DMS79 treated with DMSO at 0.1 percent for 48 hours (cell line): ENCODE data around the gene TNFAIP3.

Experiments
- DNase-seq: peaks from one replicate; lab custom pipeline; 2025; lab: John Stamatoyannopoulos, UW

The TNFAIP3 gene

DNA sequence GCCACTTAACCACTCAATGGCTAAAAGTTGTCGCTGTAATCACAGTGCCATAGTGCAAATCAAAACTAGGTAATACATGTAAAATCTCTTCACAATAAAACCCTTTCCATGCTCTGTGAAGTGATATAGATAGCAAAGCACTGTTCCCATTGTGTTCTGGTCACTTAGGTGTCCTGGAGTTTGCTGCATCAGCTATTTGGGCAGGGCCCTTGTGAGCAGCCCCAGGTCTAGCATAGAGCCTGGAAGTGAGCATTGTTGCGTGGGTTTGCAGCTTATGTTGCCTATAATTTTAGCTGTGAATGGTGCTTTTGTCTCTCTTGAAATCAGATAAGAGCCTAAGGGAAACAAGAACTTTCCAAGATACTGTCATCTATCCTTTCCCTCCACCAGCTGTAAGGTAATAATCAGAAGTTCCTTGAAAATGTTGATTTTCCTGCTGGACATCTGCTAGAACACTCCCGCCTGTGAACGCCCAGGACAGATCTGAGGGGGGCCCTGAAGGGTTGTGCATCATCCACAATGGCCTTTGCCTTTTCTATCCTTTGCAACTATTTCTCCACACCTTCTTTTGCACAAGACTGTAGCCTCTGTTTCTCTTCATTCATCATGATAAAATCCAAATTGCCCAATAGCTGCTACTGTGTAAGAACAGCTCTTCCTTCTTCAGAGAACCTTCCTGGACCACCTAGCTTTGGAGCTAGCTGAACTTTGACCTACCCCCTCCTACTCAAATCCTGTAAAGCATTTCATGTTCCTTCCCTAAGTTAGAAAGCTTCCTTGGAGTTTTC is 57.0 kb downstream of the TNFAIP3 start:
- DNase-seq, result no peak

DNA sequence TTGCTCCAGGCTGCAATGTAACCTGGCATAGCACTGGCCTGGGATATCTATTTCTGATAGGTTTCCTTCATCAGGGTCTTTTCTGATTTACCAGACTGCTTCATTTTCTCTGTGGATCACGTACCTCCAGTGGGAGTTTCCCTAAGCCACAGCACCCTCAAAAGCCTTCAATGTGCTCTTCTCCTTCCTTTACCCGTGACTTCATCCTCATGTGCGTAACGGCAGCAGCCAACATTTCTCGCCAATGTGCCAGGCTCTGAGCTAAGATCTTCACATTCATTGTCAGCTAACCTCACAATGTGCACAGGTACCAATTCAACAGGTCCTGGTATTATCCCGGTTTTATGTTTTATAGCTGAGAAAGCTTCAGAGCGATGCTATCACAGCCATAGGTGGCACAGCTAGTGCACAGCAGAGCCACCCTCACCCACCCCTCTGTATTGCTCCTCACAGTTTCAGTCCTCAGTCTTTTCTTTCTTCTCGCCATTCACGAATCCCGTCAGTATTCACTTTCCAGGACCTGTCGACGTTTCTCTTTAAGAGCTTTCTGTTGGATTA is 58.2 kb downstream of the TNFAIP3 start:
- DNase-seq, result no peak

DNA sequence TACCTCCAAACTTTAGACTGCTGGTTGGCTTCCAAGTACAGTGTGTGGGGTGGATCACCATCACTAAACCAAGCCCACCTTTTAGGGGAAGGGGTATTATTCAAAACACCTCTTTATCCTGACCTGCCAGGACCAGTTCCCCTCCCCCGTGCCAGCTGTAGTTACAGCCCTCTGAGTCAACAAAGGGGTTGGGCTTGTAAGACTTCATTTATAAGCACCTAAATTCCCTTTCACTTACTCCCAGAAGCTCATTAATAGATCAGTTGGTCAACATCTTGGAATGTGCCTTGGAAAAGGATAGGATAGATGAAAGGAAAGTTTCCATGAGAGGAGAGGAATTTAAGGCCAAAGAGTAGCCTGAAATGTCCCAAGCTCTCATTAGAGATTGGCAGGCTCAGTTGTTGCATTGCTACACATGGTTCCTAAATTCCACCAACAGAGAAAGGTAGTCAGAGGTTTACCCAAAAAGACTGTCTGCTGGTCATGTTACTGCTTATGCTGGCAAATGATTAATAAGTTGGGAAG is 59.2 kb downstream of the TNFAIP3 start:
- DNase-seq, result no peak

DNA sequence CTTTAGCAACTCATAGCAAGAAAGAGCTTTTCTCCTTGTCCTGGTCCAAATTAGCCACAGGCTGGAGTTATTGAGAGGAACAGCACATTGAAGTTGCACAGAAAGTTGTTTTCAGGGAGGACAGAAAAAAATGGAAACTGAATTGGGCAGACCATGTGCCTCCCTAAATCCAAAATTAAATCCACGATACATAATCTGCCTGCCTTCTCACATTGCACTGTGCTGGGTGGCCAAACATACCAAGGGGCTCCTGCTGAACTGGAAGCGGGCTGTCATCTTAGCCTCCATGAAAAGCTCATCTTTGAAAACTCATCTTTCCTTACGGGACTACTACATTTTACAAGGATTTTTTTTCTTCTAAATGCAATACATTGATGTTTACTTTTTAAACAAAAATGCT is 59.9 kb downstream of the TNFAIP3 start:
- no peak for DNase-seq

- DNase-seq, result no peak
These were observed 60.7 kb downstream of the TNFAIP3 start for GRCh38 chr6:137927777-137928218.

DNA sequence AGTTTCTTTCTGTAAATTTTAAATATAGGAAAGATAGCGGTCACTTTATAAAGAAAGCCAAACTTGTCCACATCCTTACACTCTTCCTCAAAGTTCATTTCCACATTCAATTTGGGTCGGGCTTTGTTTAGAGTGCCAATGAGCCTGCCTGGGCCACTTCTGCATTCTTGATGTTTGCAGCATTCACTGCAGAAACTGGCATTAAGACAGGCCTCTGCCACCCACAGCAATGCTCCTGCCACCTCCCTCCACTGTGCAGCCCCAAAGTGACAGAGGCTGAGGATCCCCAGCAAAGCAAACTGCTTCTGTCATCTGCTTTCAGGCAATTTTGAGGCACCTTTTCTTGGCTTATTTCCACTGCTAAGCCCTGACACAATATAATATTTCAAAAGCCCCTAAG is 61.2 kb downstream of the TNFAIP3 start:
- no peak for DNase-seq

DNA sequence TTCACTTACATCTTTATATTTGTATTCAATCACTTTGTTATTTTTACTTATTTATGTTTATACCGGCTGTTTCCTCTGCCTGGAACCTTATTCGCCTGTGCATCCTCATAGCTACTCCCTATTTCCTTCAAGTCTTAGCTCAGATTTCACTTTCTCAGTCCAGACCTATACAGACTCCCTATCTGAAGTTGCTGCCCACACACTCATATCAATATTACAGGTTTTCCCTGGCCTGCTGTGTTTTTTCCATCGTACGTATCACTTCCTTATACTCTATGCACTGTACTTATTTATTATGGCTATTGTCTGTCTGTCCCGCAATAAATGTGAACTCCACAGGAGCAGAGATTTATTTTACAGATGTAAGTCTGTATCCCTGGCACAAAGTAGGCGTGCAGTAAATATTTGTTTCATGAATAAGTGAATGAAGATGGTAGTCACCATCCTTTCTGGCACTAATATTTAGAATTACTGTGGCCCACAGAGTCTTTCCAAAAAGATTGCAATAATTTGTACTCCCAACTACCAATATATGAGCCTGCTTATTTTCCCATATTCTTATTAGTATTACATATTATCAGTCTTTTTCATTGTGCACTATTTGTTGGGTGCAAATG is 64.9 kb downstream of the TNFAIP3 start:
- no peak for DNase-seq
